Measurements from ENCODE around the gene SORD. TPM values are rescaled to one million over a fixed set of nuclear protein-coding genes. Genes with fewer than 3 reads are reported as not detected.

Gene SORD
- total and polyA plus RNA-seq, 9 of the 15 experiments (the other 6 are each of a cell fraction or from before 2014, with no cell fraction given): 5.9 to 79.2 (median 29.6) TPM

- ATAC-seq: peak; percentile 93
- peak overlapping the region; percentile 78 for H3K27ac ChIP-seq (ENCODE audit: extremely low read depth, low read depth, low read length)
- H2AFZ ChIP-seq (ENCODE audit: low read depth, low read length): 0 out of 2 replicates have a peak overlapping the region, but pooled peaks have one; percentile 17
- TF ChIP-seq, protein P1, sequence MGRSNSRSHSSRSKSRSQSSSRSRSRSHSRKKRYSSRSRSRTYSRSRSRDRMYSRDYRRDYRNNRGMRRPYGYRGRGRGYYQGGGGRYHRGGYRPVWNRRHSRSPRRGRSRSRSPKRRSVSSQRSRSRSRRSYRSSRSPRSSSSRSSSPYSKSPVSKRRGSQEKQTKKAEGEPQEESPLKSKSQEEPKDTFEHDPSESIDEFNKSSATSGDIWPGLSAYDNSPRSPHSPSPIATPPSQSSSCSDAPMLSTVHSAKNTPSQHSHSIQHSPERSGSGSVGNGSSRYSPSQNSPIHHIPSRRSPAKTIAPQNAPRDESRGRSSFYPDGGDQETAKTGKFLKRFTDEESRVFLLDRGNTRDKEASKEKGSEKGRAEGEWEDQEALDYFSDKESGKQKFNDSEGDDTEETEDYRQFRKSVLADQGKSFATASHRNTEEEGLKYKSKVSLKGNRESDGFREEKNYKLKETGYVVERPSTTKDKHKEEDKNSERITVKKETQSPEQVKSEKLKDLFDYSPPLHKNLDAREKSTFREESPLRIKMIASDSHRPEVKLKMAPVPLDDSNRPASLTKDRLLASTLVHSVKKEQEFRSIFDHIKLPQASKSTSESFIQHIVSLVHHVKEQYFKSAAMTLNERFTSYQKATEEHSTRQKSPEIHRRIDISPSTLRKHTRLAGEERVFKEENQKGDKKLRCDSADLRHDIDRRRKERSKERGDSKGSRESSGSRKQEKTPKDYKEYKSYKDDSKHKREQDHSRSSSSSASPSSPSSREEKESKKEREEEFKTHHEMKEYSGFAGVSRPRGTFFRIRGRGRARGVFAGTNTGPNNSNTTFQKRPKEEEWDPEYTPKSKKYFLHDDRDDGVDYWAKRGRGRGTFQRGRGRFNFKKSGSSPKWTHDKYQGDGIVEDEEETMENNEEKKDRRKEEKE (IDR thresholded peaks at IDR 0.05; ENCODE audit: borderline replicate concordance in 1 of 2, control insufficient read depth in 1 of 2, low read depth in 2 of 2, low read length in 1 of 2): no peak
- TF ChIP-seq CBFA2T2 (conservative IDR thresholded peaks at IDR 0.05) (peak; percentile 96), SMARCC2 (IDR thresholded peaks at IDR 0.05; ENCODE audit: low read depth) (peak; percentile 92), E2F6 (IDR thresholded peaks at IDR 0.05; ENCODE audit: borderline replicate concordance in 1 of 2, extremely low read depth in 1 of 2, insufficient read depth in 1 of 2, insufficient read length in 1 of 2, low read depth in 1 of 2, low read length in 1 of 2, poor library complexity in 1 of 2, severe bottlenecking in 1 of 2) (no peak), LARP7 (IDR thresholded peaks at IDR 0.05) (no peak), ZNF778 (CRISPR knock-in tag; IDR thresholded peaks at IDR 0.05) (no peak), ZNF140 (CRISPR knock-in tag; IDR thresholded peaks at IDR 0.05) (no peak), STAG1 (CRISPR knock-in tag; IDR thresholded peaks at IDR 0.05; ENCODE audit: borderline replicate concordance) (no peak), NR3C1 (CRISPR knock-in tag; IDR thresholded peaks at IDR 0.05) (no peak), TARDBP (IDR thresholded peaks at IDR 0.05) (no peak), ZNF445 (CRISPR knock-in tag; IDR thresholded peaks at IDR 0.05; ENCODE audit: low read depth) (no peak), MEF2D (tag; conservative IDR thresholded peaks at IDR 0.05; ENCODE audit: low read depth) (peak; percentile 64; the same call in 1 of the 2 replicates), ZBTB5 (IDR thresholded peaks at IDR 0.05) (no peak), NELFE (IDR thresholded peaks at IDR 0.05; ENCODE audit: insufficient read depth, insufficient read length) (no peak), THRAP3 (IDR thresholded peaks at IDR 0.05; ENCODE audit: borderline replicate concordance) (no peak)
Observed at GRCh38 chr15:45048794-45049631, 26.0 kb downstream of the SORD start.

More at GRCh38 chr15:45048794-45049631, 26.0 kb downstream of the SORD start:
- Histone ChIP-seq H3K4me3 (peak overlapping the region; percentile 4; the same call in 1 of the 2 replicates), H3K9ac (ENCODE audit: insufficient read depth in 1 of 2, low read depth in 2 of 2, low read length in 2 of 2) (peak overlapping the region in 1 of 2 experiments; percentile 37; a peak in 2 of 4 replicates), H3K79me2 (ENCODE audit: control insufficient read depth, insufficient read depth, low read length) (peaks cover 9% of the 10 kb centered on the region; the same call in 1 of the 3 replicates), H3K9me3 (replicated peaks; ENCODE audit: control insufficient read depth, insufficient read depth, low read depth, low read length) (peaks cover 17% of the 10 kb centered on the region), H4K20me1 (replicated peaks; ENCODE audit: control insufficient read depth, insufficient read depth, low read length) (no peaks in the 10 kb centered on the region), H3K27me3 (ENCODE audit: control insufficient read depth in 2 of 2, insufficient read depth in 2 of 2, low read length in 2 of 2) (no peaks in the 10 kb centered on the region), H3K4me1 (replicated peaks in 1 of 2; ENCODE audit: control insufficient read depth in 2 of 2, insufficient read depth in 2 of 2, low read length in 2 of 2) (peaks cover 7 to 43% of the 10 kb centered on the region in 2 experiments; a peak in 4 of 5 replicates), H3K36me3 (ENCODE audit: control insufficient read depth, insufficient read depth, low read length) (peaks cover 32% of the 10 kb centered on the region), H3K9me1 (ENCODE audit: control insufficient read depth, insufficient read depth, low read length) (no peaks in the 10 kb centered on the region), H3K4me2 (ENCODE audit: insufficient read depth, low read length) (peak overlapping the region; percentile 81)
- POLR2A ChIA-PET: interaction anchor here (0.5 to 1.0 kb wide), 8 partner anchors 11 to 410 kb away, joined by 3 to 4 read pairs (median 3); partner anchors contain the start of genes B2M, PATL2 and SPG11
- in situ Hi-C loops (cut with MboI): loop anchor here (10.0 kb wide), 1 partner anchor 204 kb away; no protein-coding TSS in a partner anchor
- intact Hi-C loops (cut with micrococcal nuclease): no loop called here
- FAIRE-seq: peak; percentile 96
- WGBS (ENCODE audit: insufficient coverage, low coverage, missing lambda C conversion rate): 0% methylated on average over 7 of the region's 7 CpGs
- CTCF ChIA-PET (ENCODE audit: low intra/inter-chr PET ratio): interaction anchor here (1.1 kb wide), 1 partner anchor 69 kb away, joined by 3 read pairs; no protein-coding TSS in a partner anchor
- peak; percentile 86 to 94 (median 90) for DNase-seq (ENCODE audit: extremely low read depth in 1 of 4, low spot score in 3 of 4)
- BruUV-seq (replicated peaks): no TSS peak

Data from K562 (cell line).